GM12873 (cell line): Measurements from ENCODE around the gene SOX10.

Experiments used
- TF ChIP-seq, protein P1 (sequence below): IDR thresholded peaks from 2 replicates; pipeline ENCODE4 v1.5.1; 2012; ENCODE audit warnings: low read depth, mild to moderate bottlenecking, moderate library complexity, low read length, control low read depth; ENCODE audit not compliant: insufficient read depth; ENCODE audit errors: missing control alignments

SOX10 gene

GRCh38 chr22:37982151-37982785 lies 2.1 kb downstream of the SOX10 start:
- TF ChIP-seq, protein P1, sequence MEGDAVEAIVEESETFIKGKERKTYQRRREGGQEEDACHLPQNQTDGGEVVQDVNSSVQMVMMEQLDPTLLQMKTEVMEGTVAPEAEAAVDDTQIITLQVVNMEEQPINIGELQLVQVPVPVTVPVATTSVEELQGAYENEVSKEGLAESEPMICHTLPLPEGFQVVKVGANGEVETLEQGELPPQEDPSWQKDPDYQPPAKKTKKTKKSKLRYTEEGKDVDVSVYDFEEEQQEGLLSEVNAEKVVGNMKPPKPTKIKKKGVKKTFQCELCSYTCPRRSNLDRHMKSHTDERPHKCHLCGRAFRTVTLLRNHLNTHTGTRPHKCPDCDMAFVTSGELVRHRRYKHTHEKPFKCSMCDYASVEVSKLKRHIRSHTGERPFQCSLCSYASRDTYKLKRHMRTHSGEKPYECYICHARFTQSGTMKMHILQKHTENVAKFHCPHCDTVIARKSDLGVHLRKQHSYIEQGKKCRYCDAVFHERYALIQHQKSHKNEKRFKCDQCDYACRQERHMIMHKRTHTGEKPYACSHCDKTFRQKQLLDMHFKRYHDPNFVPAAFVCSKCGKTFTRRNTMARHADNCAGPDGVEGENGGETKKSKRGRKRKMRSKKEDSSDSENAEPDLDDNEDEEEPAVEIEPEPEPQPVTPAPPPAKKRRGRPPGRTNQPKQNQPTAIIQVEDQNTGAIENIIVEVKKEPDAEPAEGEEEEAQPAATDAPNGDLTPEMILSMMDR = no peak

DNA sequence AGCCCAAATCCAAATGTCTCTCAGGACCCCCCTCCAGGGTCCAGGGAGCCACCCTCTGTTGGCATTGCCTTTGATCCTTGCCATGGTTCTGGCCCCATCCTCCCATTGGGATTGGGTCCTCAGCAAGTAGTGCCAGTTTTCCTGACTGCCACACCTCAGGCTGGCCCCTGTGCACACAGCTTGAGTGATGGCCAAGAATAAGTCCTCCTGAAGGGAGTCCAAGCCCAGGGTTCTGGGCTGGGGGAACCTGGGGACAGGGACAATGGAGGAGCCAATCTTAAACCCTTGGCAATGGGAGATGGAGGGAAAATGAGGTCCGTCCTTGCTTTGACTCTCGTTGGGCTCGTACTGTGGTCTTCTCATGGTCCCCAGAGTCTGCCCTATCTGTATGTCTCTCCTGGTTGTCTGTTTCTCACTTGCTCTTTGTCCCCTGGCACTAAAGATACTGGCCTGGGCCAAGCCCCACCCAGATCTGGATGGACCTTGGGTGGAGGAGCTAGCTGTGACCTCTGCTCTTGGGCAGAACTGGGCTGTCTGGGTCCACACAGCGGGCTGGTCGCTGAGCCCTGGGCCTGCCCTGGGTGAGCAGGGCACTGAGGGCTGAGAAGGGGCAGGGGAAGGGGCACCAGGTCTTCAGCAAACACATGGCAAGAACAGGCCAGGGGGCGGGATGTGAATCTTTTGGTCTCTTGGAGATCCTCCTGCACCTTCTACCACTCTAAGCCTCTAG lies 2.9 kb downstream of the SOX10 start:
- TF ChIP-seq, protein P1 = no peak

DNA sequence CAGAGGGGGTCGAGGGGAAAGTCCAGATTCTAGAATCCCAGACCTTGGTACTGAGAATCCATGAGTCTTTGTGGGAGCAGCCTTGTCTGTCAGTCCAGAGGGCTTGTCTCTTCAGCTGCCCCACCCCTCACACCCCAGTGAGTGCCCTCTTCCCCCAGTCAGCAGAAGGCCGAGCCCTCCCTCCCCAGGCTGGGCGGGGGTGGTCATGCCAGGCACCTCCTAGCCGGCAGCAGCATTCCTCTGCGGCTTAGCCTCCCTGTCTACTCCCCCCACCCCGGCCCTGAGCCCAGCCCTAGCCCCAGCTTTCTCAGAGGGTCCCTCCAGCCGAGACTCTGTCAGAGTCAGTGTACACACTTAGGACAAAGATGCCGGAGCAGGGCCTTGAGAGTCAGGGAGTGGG lies 4.6 kb downstream of the SOX10 start:
- TF ChIP-seq, protein P1 = no peak

DNA sequence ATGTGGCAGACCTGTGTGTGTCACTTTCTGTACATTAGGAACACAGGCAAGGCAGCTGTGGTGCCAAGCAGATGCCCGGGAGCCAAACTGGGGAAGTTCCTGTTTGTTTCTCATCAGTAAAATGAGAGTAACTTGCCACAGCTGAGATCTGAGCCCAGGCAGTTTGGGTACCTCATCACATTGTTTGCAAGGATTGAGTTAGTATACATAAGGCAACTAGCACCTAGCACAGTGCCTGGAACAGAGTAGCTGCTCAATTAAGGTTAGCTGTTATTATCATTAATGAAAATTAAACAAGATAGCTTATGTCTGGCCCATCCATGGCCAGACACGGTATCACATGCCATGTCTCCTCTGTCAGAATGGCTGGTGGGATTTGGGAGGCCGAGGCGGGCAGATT lies 7.8 kb downstream of the SOX10 start:
- TF ChIP-seq, protein P1 = no peak

DNA sequence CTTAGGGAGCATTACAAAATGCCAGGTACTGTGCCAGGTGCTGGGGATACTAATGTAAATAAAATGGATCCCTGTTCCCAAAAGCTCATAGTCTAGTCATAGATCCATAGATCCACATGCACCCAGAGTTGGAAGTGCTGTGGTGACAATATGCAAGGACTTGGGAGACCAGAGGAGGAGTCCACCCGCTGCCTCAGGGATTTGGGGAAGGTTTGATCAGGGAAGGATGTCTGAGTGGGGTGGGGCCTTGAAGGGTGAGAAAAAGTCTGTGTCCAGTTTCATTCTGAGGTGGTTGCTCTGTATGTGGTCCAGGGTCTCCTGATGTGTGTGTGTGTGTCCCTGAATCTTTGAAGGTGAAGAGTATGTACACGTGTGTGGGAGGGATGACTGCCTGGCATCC lies 9.2 kb downstream of the SOX10 start:
- TF ChIP-seq, protein P1 = no peak

GRCh38 chr22:37973271-37974170 lies 10.8 kb downstream of the SOX10 start:
- TF ChIP-seq, protein P1 = no peak

- TF ChIP-seq, protein P1 = no peak
Measured at GRCh38 chr22:37972527-37972926, 11.8 kb downstream of the SOX10 start.
